ENCODE measurements around the gene ST6GAL1. TPM values are rescaled to one million over a fixed set of nuclear protein-coding genes. Genes with fewer than 3 reads are reported as not detected.

ST6GAL1 gene
- total and polyA plus RNA-seq, 2 of the 4 experiments (the other 2 are of a cell fraction): 1.4 to 2.9 TPM

GRCh38 chr3:186942168-186942567 is 11.8 kb downstream of the ST6GAL1 start:
- in situ Hi-C loops (cut with MboI; ENCODE audit: low sequenced_read_pairs): no loop called here
- H2BK20ac ChIP-seq (ENCODE audit: low read depth, low read length): no peak overlapping the region
- H2BK15ac ChIP-seq (ENCODE audit: low read depth, low read length): no peak overlapping the region
- H2AFZ ChIP-seq (replicated peaks; ENCODE audit: low read length, poor library complexity): no peak overlapping the region
- H3K56ac ChIP-seq (ENCODE audit: extremely low read depth, insufficient read depth, low read length): no peak overlapping the region
- no peak overlapping the region for H3K27ac ChIP-seq (ENCODE audit: insufficient read depth, low read length)
- no peaks in the 10 kb centered on the region for H4K20me1 ChIP-seq (ENCODE audit: insufficient read depth, low read length)
- TF ChIP-seq CEBPB (IDR thresholded peaks at IDR 0.05; ENCODE audit: low read depth, low read length) (no peak), FOS (IDR thresholded peaks at IDR 0.05; ENCODE audit: low read depth, low read length) (no peak), USF2 (IDR thresholded peaks at IDR 0.05; ENCODE audit: low read depth, low read length) (no peak), CHD1 (IDR thresholded peaks at IDR 0.05; ENCODE audit: low read depth, low read length) (no peak), RCOR1 (IDR thresholded peaks at IDR 0.05; ENCODE audit: insufficient replicate concordance, low read length) (no peak), POLR2A (IDR thresholded peaks at IDR 0.05; ENCODE audit: low read depth, low read length) (no peak), ELK1 (IDR thresholded peaks at IDR 0.05; ENCODE audit: borderline replicate concordance, low read depth, low read length) (no peak), MAFK (IDR thresholded peaks at IDR 0.05; ENCODE audit: low read depth, low read length) (no peak)
- TF ChIP-seq, protein P1, sequence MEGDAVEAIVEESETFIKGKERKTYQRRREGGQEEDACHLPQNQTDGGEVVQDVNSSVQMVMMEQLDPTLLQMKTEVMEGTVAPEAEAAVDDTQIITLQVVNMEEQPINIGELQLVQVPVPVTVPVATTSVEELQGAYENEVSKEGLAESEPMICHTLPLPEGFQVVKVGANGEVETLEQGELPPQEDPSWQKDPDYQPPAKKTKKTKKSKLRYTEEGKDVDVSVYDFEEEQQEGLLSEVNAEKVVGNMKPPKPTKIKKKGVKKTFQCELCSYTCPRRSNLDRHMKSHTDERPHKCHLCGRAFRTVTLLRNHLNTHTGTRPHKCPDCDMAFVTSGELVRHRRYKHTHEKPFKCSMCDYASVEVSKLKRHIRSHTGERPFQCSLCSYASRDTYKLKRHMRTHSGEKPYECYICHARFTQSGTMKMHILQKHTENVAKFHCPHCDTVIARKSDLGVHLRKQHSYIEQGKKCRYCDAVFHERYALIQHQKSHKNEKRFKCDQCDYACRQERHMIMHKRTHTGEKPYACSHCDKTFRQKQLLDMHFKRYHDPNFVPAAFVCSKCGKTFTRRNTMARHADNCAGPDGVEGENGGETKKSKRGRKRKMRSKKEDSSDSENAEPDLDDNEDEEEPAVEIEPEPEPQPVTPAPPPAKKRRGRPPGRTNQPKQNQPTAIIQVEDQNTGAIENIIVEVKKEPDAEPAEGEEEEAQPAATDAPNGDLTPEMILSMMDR (conservative IDR thresholded peaks at IDR 0.05; ENCODE audit: low read depth, low read length): no peak
- H3K18ac ChIP-seq (ENCODE audit: low read depth, low read length): no peak overlapping the region
- H2BK120ac ChIP-seq (ENCODE audit: low read depth, low read length): no peak overlapping the region
- H2AK9ac ChIP-seq (replicated peaks; ENCODE audit: low read depth, low read length, poor library complexity): no peak overlapping the region
- no peak for DNase-seq
- ChIA-PET CTCF (interaction anchor here (0.8 kb wide), 1 partner anchor 9 kb away, joined by 4 read pairs; no protein-coding TSS in a partner anchor), POLR2A (ENCODE audit: unreplicated experiment) (no interaction called here)
- H3K79me1 ChIP-seq (ENCODE audit: low read depth in 1 of 2, low read length in 2 of 2): no peaks in the 10 kb centered on the region
- no peak overlapping the region for H3K4me3 ChIP-seq (ENCODE audit: insufficient read depth, low read depth, low read length)
- H3K4me2 ChIP-seq (ENCODE audit: low read depth, low read length): no peak overlapping the region
- H3K4me1 ChIP-seq (ENCODE audit: control insufficient read depth, insufficient read depth, low read length): peaks cover 2% of the 10 kb centered on the region; the same call in 1 of the 2 replicates
- no peak overlapping the region for H4K91ac ChIP-seq (ENCODE audit: insufficient read depth, low read depth, low read length)
- H3K9me1 ChIP-seq (ENCODE audit: insufficient read depth, low read length): no peaks in the 10 kb centered on the region
- H4K5ac ChIP-seq (ENCODE audit: low read depth, low read length): no peak overlapping the region
- no peak overlapping the region for H4K8ac ChIP-seq (ENCODE audit: low read depth in 2 of 2, low read length in 2 of 2)
- no peak for ATAC-seq (ENCODE audit: low read depth)
- no peaks in the 10 kb centered on the region for H3K36me3 ChIP-seq (ENCODE audit: control insufficient read depth, insufficient read depth, low read length)
- H3K4ac ChIP-seq (ENCODE audit: low read depth, low read length): no peak overlapping the region
- H3K9me3 ChIP-seq (ENCODE audit: control insufficient read depth, insufficient read depth, low read length): no peaks in the 10 kb centered on the region
- H2AK5ac ChIP-seq (ENCODE audit: low read depth, low read length): no peak overlapping the region
- H2BK5ac ChIP-seq (ENCODE audit: low read depth, low read length, poor library complexity, severe bottlenecking): no peak overlapping the region
- no CpG with 5 or more reads among the region's 4 CpGs for WGBS, 2 experiments (ENCODE audit: extremely low coverage in 2 of 2, insufficient read length in 1 of 2)
- H3K14ac ChIP-seq (replicated peaks; ENCODE audit: low read depth, low read length): no peak overlapping the region
- no TSS peak for BruUV-seq (replicated peaks)
- intact Hi-C loops (cut with micrococcal nuclease): no loop called here
- peaks cover 1% of the 10 kb centered on the region; the same call in 1 of the 2 replicates for H3K27me3 ChIP-seq (ENCODE audit: control insufficient read depth, insufficient read depth, low read length)
- H3K9ac ChIP-seq (ENCODE audit: low read depth, low read length): no peak overlapping the region
- no peak overlapping the region for H3K23ac ChIP-seq (ENCODE audit: low read depth, low read length)
- dilution Hi-C loops (cut with HindIII; ENCODE audit: low sequenced_read_pairs, unreplicated experiment): no loop called here
